ENCODE measurements around the gene SRP72.
"Not testable (repeated sequence)": the region's sequence is repeated elsewhere in the genome, so short reads cannot be mapped to it uniquely, and the experiment has no call there.

SRP72 gene

GRCh38 chr4:56467284-56468096 lies at the start of gene SRP72:
Gene SRP72, plus strand, starts transcription at chr4:56467617. Its CDS starts 19 bp downstream, at chr4:56467636.
- peak; percentile 78 for DNase-seq

GRCh38 chr4:56424176-56424575 lies 43.2 kb upstream of the SRP72 start:
- DNase-seq: no peak

- no peak for DNase-seq
Measured at GRCh38 chr4:56424697-56425514, 42.5 kb upstream of the SRP72 start.

GRCh38 chr4:56425518-56425917 lies 41.9 kb upstream of the SRP72 start:
- DNase-seq: no peak

- no peak for DNase-seq
Measured at GRCh38 chr4:56426273-56426672, 41.1 kb upstream of the SRP72 start.

- DNase-seq: no peak
Measured at GRCh38 chr4:56427179-56427578, 40.2 kb upstream of the SRP72 start.

GRCh38 chr4:56430203-56430602 lies 37.2 kb upstream of the SRP72 start:
- no peak for DNase-seq

- no peak for DNase-seq
Measured at GRCh38 chr4:56433280-56433679, 34.1 kb upstream of the SRP72 start.

GRCh38 chr4:56434599-56435139 lies 32.7 kb upstream of the SRP72 start:
- peak; percentile 25 for DNase-seq

- peak; percentile 99 for DNase-seq
Measured at GRCh38 chr4:56435140-56435926, 32.1 kb upstream of the SRP72 start, which contains the start of gene PPAT. Gene PPAT, minus strand, starts transcription at chr4:56435615. Its CDS starts 138 bp downstream, at chr4:56435477.

GRCh38 chr4:56438766-56439165 lies 28.7 kb upstream of the SRP72 start:
- DNase-seq: no peak

GRCh38 chr4:56440983-56441382 lies 26.4 kb upstream of the SRP72 start:
- no peak for DNase-seq

- no peak for DNase-seq
Measured at GRCh38 chr4:56444719-56445118, 22.7 kb upstream of the SRP72 start.

GRCh38 chr4:56445699-56446098 lies 21.7 kb upstream of the SRP72 start:
- DNase-seq: no peak

- no peak for DNase-seq
Measured at GRCh38 chr4:56448301-56448700, 19.1 kb upstream of the SRP72 start.

GRCh38 chr4:56449475-56449874 lies 17.9 kb upstream of the SRP72 start:
- DNase-seq: not testable (repeated sequence)

GRCh38 chr4:56450342-56450741 lies 17.1 kb upstream of the SRP72 start:
- no peak for DNase-seq

GRCh38 chr4:56460085-56460484 lies 7.3 kb upstream of the SRP72 start:
- DNase-seq: no peak

- DNase-seq: no peak
Measured at GRCh38 chr4:56462157-56462556, 5.3 kb upstream of the SRP72 start.

- no peak for DNase-seq
Measured at GRCh38 chr4:56463711-56464110, 3.7 kb upstream of the SRP72 start.

- no peak for DNase-seq
Measured at GRCh38 chr4:56464581-56464980, 2.8 kb upstream of the SRP72 start.

- DNase-seq: no peak
Measured at GRCh38 chr4:56465599-56466295, 1.7 kb upstream of the SRP72 start.
